GM12864 (cell line): Measurements from ENCODE around the gene B4GALT7.

Source experiments
- DNase-seq: peaks from one replicate; pipeline ENCODE4 v3.0.0-alpha.2; 2011; ENCODE audit warnings: low read depth
- H3K4me3 ChIP-seq: 2 replicates; pipeline ENCODE4 v1.5.1; 2011; ENCODE audit warnings: mild to moderate bottlenecking, low read depth, low read length, control low read depth
- TF ChIP-seq, protein P1 (sequence below): IDR thresholded peaks from 2 replicates; pipeline ENCODE4 v1.5.1; 2011; ENCODE audit warnings: low read depth, mild to moderate bottlenecking, moderate library complexity, low read length, control low read depth, inconsistent platforms; ENCODE audit errors: missing control alignments

The B4GALT7 gene

DNA sequence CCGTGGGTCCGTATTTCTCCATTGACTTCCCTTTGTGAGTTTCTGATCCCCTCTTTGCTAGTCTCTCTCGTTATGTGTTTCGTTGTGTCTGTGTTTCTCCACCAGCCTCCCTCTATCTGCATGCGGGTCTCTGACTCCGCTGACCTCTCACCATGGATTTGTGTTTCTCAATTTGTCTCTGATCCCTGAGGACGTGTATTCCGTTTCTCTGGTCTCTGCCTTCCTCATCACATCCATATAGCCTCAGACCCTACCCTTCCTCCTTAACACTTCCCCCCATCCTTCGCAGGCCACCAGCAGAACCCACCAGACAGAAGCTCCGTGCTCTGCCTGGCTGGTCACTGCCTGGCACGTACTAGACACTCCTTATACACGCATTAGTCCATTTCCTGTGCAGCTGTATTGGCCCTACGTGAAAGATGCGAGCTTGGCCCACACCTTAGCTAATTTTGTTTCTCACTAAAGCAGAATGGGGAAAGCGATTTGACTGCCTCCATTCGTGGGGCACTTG is 631 bp downstream of the B4GALT7 start:
- TF ChIP-seq, protein P1, sequence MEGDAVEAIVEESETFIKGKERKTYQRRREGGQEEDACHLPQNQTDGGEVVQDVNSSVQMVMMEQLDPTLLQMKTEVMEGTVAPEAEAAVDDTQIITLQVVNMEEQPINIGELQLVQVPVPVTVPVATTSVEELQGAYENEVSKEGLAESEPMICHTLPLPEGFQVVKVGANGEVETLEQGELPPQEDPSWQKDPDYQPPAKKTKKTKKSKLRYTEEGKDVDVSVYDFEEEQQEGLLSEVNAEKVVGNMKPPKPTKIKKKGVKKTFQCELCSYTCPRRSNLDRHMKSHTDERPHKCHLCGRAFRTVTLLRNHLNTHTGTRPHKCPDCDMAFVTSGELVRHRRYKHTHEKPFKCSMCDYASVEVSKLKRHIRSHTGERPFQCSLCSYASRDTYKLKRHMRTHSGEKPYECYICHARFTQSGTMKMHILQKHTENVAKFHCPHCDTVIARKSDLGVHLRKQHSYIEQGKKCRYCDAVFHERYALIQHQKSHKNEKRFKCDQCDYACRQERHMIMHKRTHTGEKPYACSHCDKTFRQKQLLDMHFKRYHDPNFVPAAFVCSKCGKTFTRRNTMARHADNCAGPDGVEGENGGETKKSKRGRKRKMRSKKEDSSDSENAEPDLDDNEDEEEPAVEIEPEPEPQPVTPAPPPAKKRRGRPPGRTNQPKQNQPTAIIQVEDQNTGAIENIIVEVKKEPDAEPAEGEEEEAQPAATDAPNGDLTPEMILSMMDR, result no peak
- no peak for DNase-seq
- peak overlapping the region; percentile 75 for H3K4me3 ChIP-seq

DNA sequence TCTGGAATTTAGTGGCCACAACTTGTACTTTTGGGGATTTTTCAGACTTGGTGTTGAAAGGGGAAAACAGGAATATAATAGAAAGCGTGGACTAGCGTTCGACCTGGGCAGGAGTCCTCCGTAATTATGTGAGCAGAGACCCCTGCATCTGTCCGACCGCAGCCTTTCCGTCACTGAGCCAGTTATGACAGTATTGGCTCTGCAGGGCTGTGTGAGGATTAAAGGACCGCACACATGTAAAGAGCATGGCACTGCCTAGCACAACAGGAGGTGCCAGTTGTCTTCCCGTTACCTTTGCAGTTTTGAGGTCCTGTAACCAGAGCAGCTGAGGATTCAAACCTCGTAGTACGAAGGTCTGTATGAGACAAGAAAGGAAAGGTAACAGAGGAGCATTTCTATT is 1.2 kb downstream of the B4GALT7 start:
- TF ChIP-seq, protein P1, result no peak
- no peak for DNase-seq
- H3K4me3 ChIP-seq, result peak overlapping the region; percentile 75

- no peak overlapping the region for H3K4me3 ChIP-seq
- no peak for DNase-seq
- TF ChIP-seq, protein P1, result peak; percentile 17
These were observed 1.9 kb downstream of the B4GALT7 start for GRCh38 chr5:177601577-177602457.

GRCh38 chr5:177602458-177602830 is 2.5 kb downstream of the B4GALT7 start:
- H3K4me3 ChIP-seq, result no peak overlapping the region
- TF ChIP-seq, protein P1, result no peak
- DNase-seq, result no peak

- TF ChIP-seq, protein P1, result no peak
- H3K4me3 ChIP-seq, result no peak overlapping the region
- DNase-seq, result no peak
These were observed 3.7 kb downstream of the B4GALT7 start for GRCh38 chr5:177603631-177604030.

DNA sequence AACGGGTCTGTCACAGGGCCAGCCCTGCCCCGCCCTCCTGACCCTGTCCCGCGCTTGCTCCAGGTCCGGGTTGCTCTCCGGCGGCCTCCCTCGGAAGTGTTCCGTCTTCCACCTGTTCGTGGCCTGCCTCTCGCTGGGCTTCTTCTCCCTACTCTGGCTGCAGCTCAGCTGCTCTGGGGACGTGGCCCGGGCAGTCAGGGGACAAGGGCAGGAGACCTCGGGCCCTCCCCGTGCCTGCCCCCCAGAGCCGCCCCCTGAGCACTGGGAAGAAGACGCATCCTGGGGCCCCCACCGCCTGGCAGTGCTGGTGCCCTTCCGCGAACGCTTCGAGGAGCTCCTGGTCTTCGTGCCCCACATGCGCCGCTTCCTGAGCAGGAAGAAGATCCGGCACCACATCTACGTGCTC is 4.2 kb downstream of the B4GALT7 start:
- TF ChIP-seq, protein P1, result no peak
- H3K4me3 ChIP-seq, result no peak overlapping the region
- no peak for DNase-seq
